Endometrial microvascular endothelial cells (primary cell): ENCODE data around the gene ARHGAP9. TPM values are rescaled to one million over a fixed set of nuclear protein-coding genes. Genes with fewer than 3 reads are reported as not detected.

Experiments used
- in situ Hi-C: cut with HindIII; loops from 2 replicates; pipeline ENCODE4 v1.10.0; 2017; ENCODE audit warnings: low sequenced_read_pairs, low pct_unique_long_range_greater_than_20kb; ENCODE audit errors: inconsistent ontology term
- total RNA-seq: library from RNA; depleted of rRNA; stranded (reverse); fragments of >200 nt; gene quantifications from one replicate; pipeline ENCODE4 v1.2.3, GENCODE V29; 2015; ENCODE audit errors: inconsistent ontology term

ARHGAP9 gene
- total RNA-seq, 1 donor from 2014 or later, result not detected

GRCh38 chr12:57476162-57476992 is 3.3 kb downstream of the ARHGAP9 start:
- in situ Hi-C loops, result no loop called here

GRCh38 chr12:57475271-57476161 is 4.2 kb downstream of the ARHGAP9 start:
- in situ Hi-C loops, result no loop called here

- in situ Hi-C loops, result no loop called here
These were observed 4.8 kb downstream of the ARHGAP9 start for GRCh38 chr12:57474862-57475261.

GRCh38 chr12:57474430-57474829 is 5.2 kb downstream of the ARHGAP9 start:
- in situ Hi-C loops, result no loop called here

GRCh38 chr12:57473886-57474285 is 5.8 kb downstream of the ARHGAP9 start:
- in situ Hi-C loops, result no loop called here

- in situ Hi-C loops, result no loop called here
These were observed 6.3 kb downstream of the ARHGAP9 start for GRCh38 chr12:57473392-57473791.

- in situ Hi-C loops, result no loop called here
These were observed 7.3 kb downstream of the ARHGAP9 start for GRCh38 chr12:57472391-57472790.

GRCh38 chr12:57471661-57472060 is 8.0 kb downstream of the ARHGAP9 start:
- in situ Hi-C loops, result no loop called here

GRCh38 chr12:57470970-57471656 is 8.6 kb downstream of the ARHGAP9 start:
- in situ Hi-C loops, result no loop called here

- in situ Hi-C loops, result no loop called here
These were observed 9.2 kb downstream of the ARHGAP9 start for GRCh38 chr12:57470286-57470969.

- in situ Hi-C loops, result no loop called here
These were observed 10.1 kb downstream of the ARHGAP9 start for GRCh38 chr12:57469296-57470164.

GRCh38 chr12:57467915-57468314 is 11.8 kb downstream of the ARHGAP9 start:
- in situ Hi-C loops, result no loop called here

GRCh38 chr12:57467212-57467874 is 12.3 kb downstream of the ARHGAP9 start:
- in situ Hi-C loops, result no loop called here

- in situ Hi-C loops, result no loop called here
These were observed 13.7 kb downstream of the ARHGAP9 start for GRCh38 chr12:57465747-57466505.

GRCh38 chr12:57465030-57465746 is 14.5 kb downstream of the ARHGAP9 start:
- in situ Hi-C loops, result no loop called here

- in situ Hi-C loops, result no loop called here
These were observed 15.1 kb downstream of the ARHGAP9 start for GRCh38 chr12:57464569-57464968.
